Mucosa of descending colon (tissue), 3 donors: Measurements from ENCODE around the gene ZIC5. TPM values are rescaled to one million over a fixed set of nuclear protein-coding genes. Genes with fewer than 3 reads are reported as not detected.

Source experiments
- ATAC-seq: fragments of 200-7000 bp; cut with Tn5 transposase; one replicate; pipeline ENCODE4 v1.9.1; 2020; ENCODE audit warnings: mild to moderate bottlenecking, moderate library complexity
- DNase-seq, 3 donors: peaks; one replicate each; pipeline ENCODE4 v3.0.0-alpha.2; 2020
- H3K36me3 ChIP-seq: fragments of 200-600 bp; one replicate; pipeline ENCODE4 v1.8.0; 2021; ENCODE audit warnings: low read depth, mild to moderate bottlenecking
- H3K4me1 ChIP-seq: fragments of 200-600 bp; one replicate; pipeline ENCODE4 v1.8.0; 2021; ENCODE audit warnings: low read depth, mild to moderate bottlenecking
- H3K4me3 ChIP-seq: fragments of 200-600 bp; one replicate; pipeline ENCODE4 v1.8.0; 2021; ENCODE audit warnings: mild to moderate bottlenecking
- H3K9me3 ChIP-seq: fragments of 200-600 bp; one replicate; pipeline ENCODE4 v1.8.0; 2021; ENCODE audit warnings: mild to moderate bottlenecking
- intact Hi-C, 2 donors: fragments of 100-400 bp; cut with DNase I in 1 of 2; cut with micrococcal nuclease in 1 of 2; formaldehyde crosslinking; loops; one replicate each; pipeline versions ENCODE4 v1.11.0 to v1.11.1; 2022; cut with DNase I, micrococcal nuclease
- total RNA-seq, 3 donors: library from RNA; stranded (reverse); fragmentation: NEBNext Ultra II Directional in 2 of 3; extraction: Animal tissue kit (Norgen Biotek cat#: 25700) in 2 of 3; gene quantifications; one replicate each; pipeline versions ENCODE4 v1.2.1 to v1.2.4, GENCODE V29; 2021 to 2023
- TF ChIP-seq, protein P1 (sequence below): fragments of 200-600 bp; IDR thresholded peaks from one replicate; pipeline ENCODE4 v1.8.0; 2022; ENCODE audit warnings: antibody characterized with exemption, mild to moderate bottlenecking
- donor health status: DM: no; HTN: no; CAD: no; lungs with moderate emphysema.
- donor health status: DM: no; HTN: no; CAD: no.
- donor health status: DM: no; HTN: yes; CAD: no.

The ZIC5 gene
- total RNA-seq, 3 donors from 2014 or later = not detected

DNA sequence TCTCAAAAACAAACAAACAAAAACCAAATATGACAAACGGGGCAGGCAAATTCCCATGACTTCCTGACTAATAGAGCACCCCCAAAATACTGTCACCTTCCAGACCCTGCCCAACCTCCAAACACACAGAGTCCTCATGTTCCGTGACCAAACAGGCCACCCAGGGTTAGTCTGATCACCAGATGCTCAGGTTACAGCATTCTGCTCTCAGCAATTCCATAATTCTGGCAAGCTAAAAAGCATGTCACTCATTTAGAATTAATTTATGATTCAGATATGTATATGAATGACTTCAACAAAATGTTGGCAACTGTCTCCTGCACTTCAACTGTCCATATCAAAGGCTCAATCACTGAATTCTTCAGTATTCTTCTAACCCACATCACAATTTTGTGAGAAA, 52.4 kb downstream of the ZIC5 start:
- no peak overlapping the region for H3K4me3 ChIP-seq
- intact Hi-C loops = loop anchor here in 1 of 2 donors (5.0 kb wide), 1 partner anchor 318 kb away; no protein-coding TSS in a partner anchor
- H3K4me1 ChIP-seq = no peaks in the 10 kb centered on the region
- ATAC-seq (no peak), DNase-seq (no peak)
- H3K9me3 ChIP-seq = no peaks in the 10 kb centered on the region
- no peaks in the 10 kb centered on the region for H3K36me3 ChIP-seq
- TF ChIP-seq, protein P1, sequence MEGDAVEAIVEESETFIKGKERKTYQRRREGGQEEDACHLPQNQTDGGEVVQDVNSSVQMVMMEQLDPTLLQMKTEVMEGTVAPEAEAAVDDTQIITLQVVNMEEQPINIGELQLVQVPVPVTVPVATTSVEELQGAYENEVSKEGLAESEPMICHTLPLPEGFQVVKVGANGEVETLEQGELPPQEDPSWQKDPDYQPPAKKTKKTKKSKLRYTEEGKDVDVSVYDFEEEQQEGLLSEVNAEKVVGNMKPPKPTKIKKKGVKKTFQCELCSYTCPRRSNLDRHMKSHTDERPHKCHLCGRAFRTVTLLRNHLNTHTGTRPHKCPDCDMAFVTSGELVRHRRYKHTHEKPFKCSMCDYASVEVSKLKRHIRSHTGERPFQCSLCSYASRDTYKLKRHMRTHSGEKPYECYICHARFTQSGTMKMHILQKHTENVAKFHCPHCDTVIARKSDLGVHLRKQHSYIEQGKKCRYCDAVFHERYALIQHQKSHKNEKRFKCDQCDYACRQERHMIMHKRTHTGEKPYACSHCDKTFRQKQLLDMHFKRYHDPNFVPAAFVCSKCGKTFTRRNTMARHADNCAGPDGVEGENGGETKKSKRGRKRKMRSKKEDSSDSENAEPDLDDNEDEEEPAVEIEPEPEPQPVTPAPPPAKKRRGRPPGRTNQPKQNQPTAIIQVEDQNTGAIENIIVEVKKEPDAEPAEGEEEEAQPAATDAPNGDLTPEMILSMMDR = no peak

DNA sequence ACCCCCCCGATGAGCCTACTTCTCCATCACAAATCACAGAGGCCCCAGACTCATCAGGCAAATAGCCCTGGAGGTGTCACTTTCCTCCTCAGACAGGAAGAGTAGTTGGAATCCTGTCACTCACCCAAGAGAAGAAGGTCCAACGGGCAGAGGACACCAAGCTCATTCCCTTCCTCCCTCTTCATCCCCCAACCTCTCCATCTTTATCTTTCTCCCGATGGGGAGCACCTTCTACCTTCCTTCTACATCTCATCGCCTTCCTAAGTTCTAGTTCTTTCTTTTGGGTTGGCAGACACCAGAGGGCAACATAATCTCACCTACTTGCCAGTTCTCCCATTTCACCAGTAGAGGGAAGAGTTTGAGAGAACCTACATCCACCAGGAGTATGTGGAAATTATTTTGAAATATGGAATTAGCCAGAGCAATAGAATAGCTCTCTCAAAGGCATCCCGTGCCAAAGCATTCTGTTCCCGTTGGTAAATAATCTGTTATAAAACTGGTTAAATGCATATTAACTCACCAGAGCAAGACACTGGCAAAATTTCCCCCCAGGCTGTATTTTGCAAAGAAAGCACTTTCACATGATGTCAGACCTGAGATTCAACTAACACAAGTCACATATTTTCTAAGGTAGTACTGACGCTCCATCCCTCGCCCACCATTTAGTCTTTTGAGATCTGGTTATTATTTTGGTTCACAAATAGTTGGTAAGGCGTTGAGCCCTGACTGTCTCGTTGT, 55.0 kb downstream of the ZIC5 start:
- intact Hi-C loops = loop anchor here in 1 of 2 donors (5.0 kb wide), 1 partner anchor 321 kb away; no protein-coding TSS in a partner anchor
- ATAC-seq (peak; percentile 92), DNase-seq (peak in 1 of 3 donors; percentile 58)
- Histone ChIP-seq H3K36me3 (no peaks in the 10 kb centered on the region), H3K9me3 (no peaks in the 10 kb centered on the region), H3K4me1 (peaks cover 3% of the 10 kb centered on the region), H3K4me3 (no peak overlapping the region)
- TF ChIP-seq, protein P1 = peak; percentile 61

DNA sequence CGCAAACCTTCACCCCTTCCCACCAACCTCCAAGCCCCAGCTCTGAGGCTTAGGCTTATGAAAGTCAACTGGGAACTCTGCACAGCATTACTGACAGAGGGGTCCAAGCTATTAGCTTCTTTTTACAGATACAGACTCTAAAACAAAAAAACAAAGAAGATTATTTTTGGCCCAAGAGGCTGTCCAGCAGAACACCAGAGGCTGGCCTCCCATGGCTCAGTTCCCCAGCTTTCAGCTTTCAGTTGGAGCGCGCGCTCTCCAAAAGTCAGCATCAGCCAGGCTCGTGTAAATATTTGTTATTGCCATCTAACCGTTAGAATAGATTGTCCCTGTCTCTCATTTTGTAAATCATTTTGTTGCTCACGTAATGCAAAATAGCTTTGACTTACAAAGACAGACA, 58.4 kb downstream of the ZIC5 start:
- Histone ChIP-seq H3K36me3 (no peaks in the 10 kb centered on the region), H3K4me1 (peaks cover 3% of the 10 kb centered on the region), H3K4me3 (no peak overlapping the region), H3K9me3 (no peaks in the 10 kb centered on the region)
- intact Hi-C loops = no loop called here
- DNase-seq (no peak), ATAC-seq (no peak)
- TF ChIP-seq, protein P1 = no peak

Other genes starting within 250 kb of the ZIC5 start
- gene ZIC2, start 10.0 kb upstream of the ZIC5 start, total RNA-seq = under 1 TPM in 2 of 3 donors, not detected in 1; 0.09 to 0.31 TPM
- 10 to 100 TPM; 55.7 to 98.6 (median 70.5) TPM for gene PCCA, start 117.3 kb upstream of the ZIC5 start, total RNA-seq